Loucy (cell line): ENCODE measurements around the gene TACC2.

Experiments
- H2AFZ ChIP-seq: fragments of 200-600 bp; sonication (generic); 2 replicates; pipeline ENCODE4 v1.6.0; 2016; ENCODE audit warnings: antibody characterized with exemption, mild to moderate bottlenecking, low read length, moderate library complexity
- H3F3A ChIP-seq: fragments of 200-600 bp; 2 replicates; pipeline ENCODE4 v1.6.0; 2016; ENCODE audit warnings: antibody characterized with exemption, low read depth, mild to moderate bottlenecking
- H3K27me3 ChIP-seq: fragments of 200-600 bp; sonication (generic); 2 replicates; pipeline ENCODE4 v1.6.1; 2014; ENCODE audit warnings: low read length, mild to moderate bottlenecking; ENCODE audit not compliant: insufficient read depth, poor library complexity, severe bottlenecking
- H3K36me3 ChIP-seq: fragments of 200-600 bp; sonication (generic); 2 replicates; pipeline ENCODE4 v1.6.1; 2016; ENCODE audit warnings: low read length; ENCODE audit not compliant: insufficient read depth
- H3K4me1 ChIP-seq: fragments of 200-600 bp; sonication (generic); 2 replicates; pipeline ENCODE4 v1.5.1; 2014; ENCODE audit warnings: low read length, mild to moderate bottlenecking; ENCODE audit not compliant: insufficient read depth, poor library complexity, severe bottlenecking
- H3K4me2 ChIP-seq: fragments of 200-600 bp; sonication (generic); 2 replicates; pipeline ENCODE4 v1.6.0; 2014; ENCODE audit warnings: antibody characterized with exemption, low read length, low read depth, mild to moderate bottlenecking; ENCODE audit not compliant: poor library complexity, severe bottlenecking
- H3K4me3 ChIP-seq: fragments of 200-600 bp; sonication (generic); 2 replicates; pipeline ENCODE4 v1.5.1; 2014; ENCODE audit warnings: low read length, mild to moderate bottlenecking, mixed read lengths; ENCODE audit not compliant: poor library complexity, severe bottlenecking
- H3K79me2 ChIP-seq: fragments of 200-600 bp; sonication (generic); 2 replicates; pipeline ENCODE4 v1.6.1; 2014; ENCODE audit warnings: low read length; ENCODE audit not compliant: insufficient read depth
- H3K9ac ChIP-seq: fragments of 200-600 bp; sonication (generic); 2 replicates; pipeline ENCODE4 v1.6.0; 2014; ENCODE audit warnings: mild to moderate bottlenecking, low read depth, low read length, moderate library complexity; ENCODE audit not compliant: poor library complexity, severe bottlenecking
- H3K9me2 ChIP-seq: fragments of 200-600 bp; sonication (generic); replicated peaks from 2 replicates; pipeline ENCODE4 v1.6.1; 2016; ENCODE audit warnings: low read depth, low read length, mixed read lengths
- H3K9me3 ChIP-seq: fragments of 200-600 bp; sonication (generic); 2 replicates; pipeline ENCODE4 v1.6.1; 2014; ENCODE audit warnings: mild to moderate bottlenecking, antibody characterized with exemption, low read length, low read depth; ENCODE audit not compliant: insufficient read depth
- H4K20me1 ChIP-seq: fragments of 200-600 bp; sonication (generic); 2 replicates; pipeline ENCODE4 v1.6.0; 2014; ENCODE audit warnings: antibody characterized with exemption, low read length, mild to moderate bottlenecking; ENCODE audit not compliant: insufficient read depth, poor library complexity, severe bottlenecking
- CTCF ChIP-seq: fragments of 200-600 bp; sonication (generic); conservative IDR thresholded peaks from 2 replicates; pipeline ENCODE4 v1.5.1; 2014; ENCODE audit warnings: mild to moderate bottlenecking, antibody characterized with exemption, low read length
- EZH2phosphoT487 ChIP-seq: fragments of 200-600 bp; IDR thresholded peaks from 2 replicates; pipeline ENCODE4 v1.6.1; 2018; ENCODE audit warnings: antibody characterized with exemption, mild to moderate bottlenecking, moderate library complexity, borderline replicate concordance

TACC2 gene

GRCh38 chr10:122116331-122116730 lies 127.4 kb downstream of the TACC2 start:
- no peak overlapping the region for H3K9ac ChIP-seq
- no peak overlapping the region for H3K4me2 ChIP-seq
- H3K4me1 ChIP-seq = no peaks in the 10 kb centered on the region
- H3K9me3 ChIP-seq = no peaks in the 10 kb centered on the region
- H3K4me3 ChIP-seq = no peak overlapping the region
- H3K36me3 ChIP-seq = no peaks in the 10 kb centered on the region
- TF ChIP-seq EZH2phosphoT487 = no peak
- TF ChIP-seq CTCF = no peak
- no peaks in the 10 kb centered on the region for H3K79me2 ChIP-seq
- no peaks in the 10 kb centered on the region for H3K27me3 ChIP-seq
- no peaks in the 10 kb centered on the region for H3K9me2 ChIP-seq
- H4K20me1 ChIP-seq = no peaks in the 10 kb centered on the region
- no peaks in the 10 kb centered on the region for H3F3A ChIP-seq
- H2AFZ ChIP-seq = no peak overlapping the region

- TF ChIP-seq EZH2phosphoT487 (no peak), CTCF (no peak)
- no peaks in the 10 kb centered on the region for H4K20me1 ChIP-seq
- no peaks in the 10 kb centered on the region for H3K4me1 ChIP-seq
- H3K27me3 ChIP-seq = no peaks in the 10 kb centered on the region
- no peak overlapping the region for H2AFZ ChIP-seq
- no peak overlapping the region for H3K4me3 ChIP-seq
- no peaks in the 10 kb centered on the region for H3K9me3 ChIP-seq
- no peaks in the 10 kb centered on the region for H3K79me2 ChIP-seq
- no peak overlapping the region for H3K4me2 ChIP-seq
- H3K36me3 ChIP-seq = no peaks in the 10 kb centered on the region
- H3K9ac ChIP-seq = no peak overlapping the region
- H3F3A ChIP-seq = no peaks in the 10 kb centered on the region
- H3K9me2 ChIP-seq = no peaks in the 10 kb centered on the region
Measured at GRCh38 chr10:122117475-122117874, 128.5 kb downstream of the TACC2 start.

- H3K4me3 ChIP-seq = no peak overlapping the region
- no peaks in the 10 kb centered on the region for H3K36me3 ChIP-seq
- H3K9me2 ChIP-seq = no peaks in the 10 kb centered on the region
- no peaks in the 10 kb centered on the region for H4K20me1 ChIP-seq
- no peaks in the 10 kb centered on the region for H3K79me2 ChIP-seq
- no peak overlapping the region for H3K4me2 ChIP-seq
- no peaks in the 10 kb centered on the region for H3K9me3 ChIP-seq
- no peaks in the 10 kb centered on the region for H3K4me1 ChIP-seq
- H2AFZ ChIP-seq = no peak overlapping the region
- H3F3A ChIP-seq = no peaks in the 10 kb centered on the region
- no peak for TF ChIP-seq EZH2phosphoT487
- no peak for TF ChIP-seq CTCF
- H3K9ac ChIP-seq = no peak overlapping the region
- H3K27me3 ChIP-seq = no peaks in the 10 kb centered on the region
Measured at GRCh38 chr10:122120008-122120744, 131.2 kb downstream of the TACC2 start.
